ENCODE results near the gene DUOXA2.

DNA sequence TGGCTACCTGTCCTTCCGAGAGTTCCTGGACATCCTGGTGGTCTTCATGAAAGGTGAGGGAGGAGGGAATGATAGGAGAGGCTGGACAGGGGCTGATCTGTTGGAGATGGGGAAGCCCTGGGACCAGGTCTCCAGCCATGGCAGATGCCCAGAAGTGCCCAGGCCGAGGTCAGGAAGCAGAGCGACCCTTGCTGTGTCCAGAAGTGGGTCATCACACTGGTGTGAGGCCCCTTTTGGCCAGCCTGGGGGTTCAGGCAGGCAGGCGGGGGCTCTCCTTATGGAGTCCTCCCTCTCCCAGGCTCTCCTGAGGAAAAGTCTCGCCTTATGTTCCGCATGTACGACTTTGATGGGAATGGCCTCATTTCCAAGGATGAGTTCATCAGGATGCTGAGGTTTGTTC is 33.5 kb downstream of the DUOXA2 start:
- TF ChIP-seq, protein P1, sequence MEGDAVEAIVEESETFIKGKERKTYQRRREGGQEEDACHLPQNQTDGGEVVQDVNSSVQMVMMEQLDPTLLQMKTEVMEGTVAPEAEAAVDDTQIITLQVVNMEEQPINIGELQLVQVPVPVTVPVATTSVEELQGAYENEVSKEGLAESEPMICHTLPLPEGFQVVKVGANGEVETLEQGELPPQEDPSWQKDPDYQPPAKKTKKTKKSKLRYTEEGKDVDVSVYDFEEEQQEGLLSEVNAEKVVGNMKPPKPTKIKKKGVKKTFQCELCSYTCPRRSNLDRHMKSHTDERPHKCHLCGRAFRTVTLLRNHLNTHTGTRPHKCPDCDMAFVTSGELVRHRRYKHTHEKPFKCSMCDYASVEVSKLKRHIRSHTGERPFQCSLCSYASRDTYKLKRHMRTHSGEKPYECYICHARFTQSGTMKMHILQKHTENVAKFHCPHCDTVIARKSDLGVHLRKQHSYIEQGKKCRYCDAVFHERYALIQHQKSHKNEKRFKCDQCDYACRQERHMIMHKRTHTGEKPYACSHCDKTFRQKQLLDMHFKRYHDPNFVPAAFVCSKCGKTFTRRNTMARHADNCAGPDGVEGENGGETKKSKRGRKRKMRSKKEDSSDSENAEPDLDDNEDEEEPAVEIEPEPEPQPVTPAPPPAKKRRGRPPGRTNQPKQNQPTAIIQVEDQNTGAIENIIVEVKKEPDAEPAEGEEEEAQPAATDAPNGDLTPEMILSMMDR (IDR thresholded peaks at IDR 0.05; ENCODE audit: low read length) = no peak
- no peak for TF ChIP-seq EZH2 (IDR thresholded peaks at IDR 0.05; ENCODE audit: borderline replicate concordance, low read length)

All from OCI-LY1 (cell line).